ENCODE data around the gene ERCC6L2. TPM values are rescaled to one million over a fixed set of nuclear protein-coding genes. Genes with fewer than 3 reads are reported as not detected.

ERCC6L2 gene
- total RNA-seq, 2 donors from 2014 or later: 24.1 to 30.7 TPM

DNA sequence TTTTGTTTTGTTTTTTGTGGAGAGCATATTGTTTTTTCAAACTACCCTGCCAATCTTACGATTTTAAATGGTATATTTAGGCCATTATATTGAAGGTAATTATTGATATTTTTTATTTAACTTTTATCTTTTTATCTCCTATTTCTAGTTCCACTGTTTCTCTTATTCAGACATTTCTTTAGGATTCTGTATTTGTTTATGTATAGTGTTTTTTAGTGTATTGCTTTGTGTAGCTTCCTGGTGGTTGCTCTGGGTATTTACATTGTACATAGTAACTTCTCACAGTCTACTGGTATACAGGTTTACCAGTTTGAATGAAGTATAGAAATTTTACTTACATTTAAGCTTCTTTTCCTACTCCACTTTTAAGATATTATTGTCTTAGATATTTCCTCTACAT lies 63.2 kb downstream of the ERCC6L2 start:
- Mint-ChIP-seq H3K9me3 (peaks cover 8 to 11% of the 10 kb centered on the region in 2 donors), H3K36me3 (ENCODE audit: insufficient read depth in 2 of 2) (peaks cover 15 to 54% of the 10 kb centered on the region in 2 donors), H3K4me3 (no peak overlapping the region), H3K27me3 (ENCODE audit: low read depth) (no peaks in the 10 kb centered on the region), H3K4me1 (ENCODE audit: low read depth) (no peaks in the 10 kb centered on the region), H3K27ac (no peak overlapping the region)
- DNase-seq (no peak), ATAC-seq (replicated peaks in 1 of 2) (no peak)

DNA sequence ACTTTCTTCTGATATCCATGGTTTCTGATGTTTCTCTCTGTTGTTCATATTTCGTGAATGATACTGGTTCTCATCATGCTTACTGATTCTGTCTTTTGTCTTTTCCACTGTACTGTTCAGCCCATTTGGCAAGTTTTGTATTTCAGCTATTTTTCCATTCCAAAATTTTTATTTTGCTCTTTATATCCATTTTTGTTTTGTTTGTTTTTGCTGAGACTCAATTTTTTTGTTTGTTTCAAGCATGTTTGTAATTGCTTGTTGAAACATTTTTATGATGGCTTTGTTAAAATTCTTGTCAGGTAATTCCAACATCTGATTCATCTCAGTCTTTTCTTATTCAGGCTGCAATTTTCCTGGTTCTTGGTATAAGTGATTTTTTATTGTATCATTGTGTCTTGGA lies 64.0 kb downstream of the ERCC6L2 start:
- Mint-ChIP-seq H3K4me1 (ENCODE audit: low read depth) (no peaks in the 10 kb centered on the region), H3K27me3 (ENCODE audit: low read depth) (no peaks in the 10 kb centered on the region), H3K36me3 (ENCODE audit: insufficient read depth in 2 of 2) (peaks cover 15 to 55% of the 10 kb centered on the region in 2 donors), H3K27ac (no peak overlapping the region), H3K4me3 (no peak overlapping the region), H3K9me3 (peaks cover 8 to 11% of the 10 kb centered on the region in 2 donors)
- DNase-seq: no peak
- no peak for ATAC-seq (replicated peaks in 1 of 2)

DNA sequence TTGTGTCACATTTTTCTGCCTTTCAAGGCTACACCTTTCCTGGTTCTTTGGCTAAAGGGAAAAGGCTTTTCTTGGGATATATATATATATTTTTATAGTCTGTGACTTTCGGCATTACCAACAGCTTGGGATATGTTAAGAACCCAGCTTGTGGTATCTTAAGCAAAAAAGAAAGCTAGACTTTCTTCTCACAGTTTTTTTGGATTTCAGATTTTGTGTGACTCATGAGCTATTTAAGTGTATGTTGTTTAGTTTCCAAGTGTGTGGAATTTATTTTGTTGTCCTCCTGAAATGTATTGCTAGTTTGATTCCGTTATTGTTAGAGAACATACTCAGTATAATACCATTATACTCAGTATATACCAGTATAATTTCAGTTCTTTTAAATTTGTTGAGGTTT lies 64.8 kb downstream of the ERCC6L2 start:
- ATAC-seq (replicated peaks in 1 of 2) (no peak), DNase-seq (no peak)
- Mint-ChIP-seq H3K4me3 (no peak overlapping the region), H3K27me3 (ENCODE audit: low read depth) (no peaks in the 10 kb centered on the region), H3K36me3 (ENCODE audit: insufficient read depth in 2 of 2) (peaks cover 20 to 58% of the 10 kb centered on the region in 2 donors), H3K4me1 (ENCODE audit: low read depth) (no peaks in the 10 kb centered on the region), H3K27ac (no peak overlapping the region), H3K9me3 (peaks cover 8 to 12% of the 10 kb centered on the region in 2 donors)

DNA sequence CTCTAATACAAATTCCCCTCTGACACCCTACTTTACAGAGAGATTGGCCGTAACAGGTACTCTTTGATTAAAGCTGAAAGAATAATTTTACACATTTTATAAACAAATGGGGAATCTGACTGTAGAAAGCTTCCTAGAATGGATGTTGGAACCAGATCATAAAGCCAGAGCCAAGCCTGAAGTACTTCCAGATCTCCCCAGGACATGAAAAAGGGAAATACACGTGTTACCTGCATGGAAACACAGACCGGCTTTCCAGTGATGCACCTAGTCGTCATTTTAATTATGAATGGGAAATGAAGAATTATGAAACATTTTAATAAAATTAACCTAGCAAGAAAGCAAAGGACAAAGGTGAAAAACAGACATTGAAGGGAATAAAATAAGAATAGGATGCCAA lies 66.5 kb downstream of the ERCC6L2 start:
- Mint-ChIP-seq H3K9me3 (peaks cover 8 to 13% of the 10 kb centered on the region in 2 donors), H3K4me1 (ENCODE audit: low read depth) (no peaks in the 10 kb centered on the region), H3K4me3 (no peak overlapping the region), H3K27ac (no peak overlapping the region), H3K27me3 (ENCODE audit: low read depth) (no peaks in the 10 kb centered on the region), H3K36me3 (ENCODE audit: insufficient read depth in 2 of 2) (peaks cover 24 to 58% of the 10 kb centered on the region in 2 donors)
- DNase-seq (no peak), ATAC-seq (replicated peaks in 1 of 2) (no peak)

DNA sequence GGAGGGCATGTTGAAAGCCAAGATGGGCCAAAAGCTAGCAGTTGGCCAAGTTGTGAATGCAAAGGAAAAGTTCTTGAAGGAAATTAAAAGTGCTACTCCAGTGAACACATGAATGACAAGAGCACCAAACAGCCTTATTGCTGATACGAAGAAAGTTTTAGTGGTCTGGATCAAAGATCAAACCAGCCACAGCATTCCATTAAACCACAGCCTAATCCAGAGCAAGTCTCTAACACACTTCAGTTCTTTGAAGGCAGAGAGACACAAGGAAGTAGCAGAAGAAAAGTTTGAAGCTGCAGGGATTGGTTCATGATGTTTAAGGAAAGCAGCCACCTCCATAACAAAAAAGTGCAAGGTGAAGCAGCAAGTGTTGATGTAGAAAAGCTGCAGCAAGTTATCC lies 71.6 kb downstream of the ERCC6L2 start:
- Mint-ChIP-seq H3K27me3 (ENCODE audit: low read depth) (no peaks in the 10 kb centered on the region), H3K4me3 (no peak overlapping the region), H3K27ac (no peak overlapping the region), H3K36me3 (ENCODE audit: insufficient read depth in 2 of 2) (peaks cover 24 to 64% of the 10 kb centered on the region in 2 donors), H3K9me3 (peaks cover 2 to 7% of the 10 kb centered on the region in 2 donors), H3K4me1 (ENCODE audit: low read depth) (no peaks in the 10 kb centered on the region)
- DNase-seq (no peak), ATAC-seq (replicated peaks in 1 of 2) (no peak)

DNA sequence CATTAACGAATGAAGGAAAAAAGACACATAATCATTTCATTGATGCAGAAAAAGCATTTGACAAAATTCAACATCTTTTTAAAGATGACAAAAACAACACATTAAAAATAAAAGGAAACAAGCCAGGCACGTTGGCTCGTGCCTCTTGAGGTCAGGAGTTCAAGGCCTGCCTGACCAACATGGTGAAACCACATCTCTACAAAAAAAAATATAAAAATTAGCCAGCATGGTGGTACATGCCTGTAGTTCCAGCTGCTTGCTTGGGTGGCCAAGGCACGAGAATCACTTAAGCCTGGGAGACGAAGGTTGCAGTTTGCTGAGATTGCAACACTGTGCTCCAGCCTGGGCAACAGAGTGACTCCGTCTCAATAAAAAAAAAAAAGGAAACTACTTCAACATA lies 77.0 kb downstream of the ERCC6L2 start:
- no peak for DNase-seq
- H3K27ac Mint-ChIP-seq: no peak overlapping the region
- ATAC-seq (replicated peaks in 1 of 2): no peak
- H3K36me3 Mint-ChIP-seq (ENCODE audit: insufficient read depth in 2 of 2): peaks cover 22 to 64% of the 10 kb centered on the region in 2 donors
- no peaks in the 10 kb centered on the region for H3K27me3 Mint-ChIP-seq (ENCODE audit: low read depth)
- H3K9me3 Mint-ChIP-seq: peaks cover 5 to 9% of the 10 kb centered on the region in 2 donors
- peaks cover 15% of the 10 kb centered on the region for H3K4me1 Mint-ChIP-seq (ENCODE audit: low read depth)
- no peak overlapping the region for H3K4me3 Mint-ChIP-seq

DNA sequence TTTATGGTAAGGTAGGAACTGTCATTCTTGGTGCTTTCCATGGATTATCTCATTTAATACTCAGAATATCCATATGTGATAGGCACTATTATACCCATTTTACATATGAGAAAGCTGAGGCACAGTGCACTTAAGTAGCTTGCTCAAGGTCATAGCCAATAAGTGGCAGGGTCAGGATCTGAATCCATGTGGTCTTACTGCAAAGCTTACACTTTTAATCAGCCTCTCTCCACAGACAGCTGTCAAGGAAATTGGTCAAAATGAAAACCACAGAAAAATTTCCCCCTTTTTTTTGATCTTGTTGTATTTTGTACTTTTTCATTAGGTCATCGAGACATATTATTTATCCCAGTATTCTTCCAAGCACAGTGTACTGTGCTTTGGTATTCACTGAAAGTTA lies 78.5 kb downstream of the ERCC6L2 start:
- ATAC-seq (replicated peaks in 1 of 2) (peak; percentile 54 to 66), DNase-seq (peak; percentile 6 to 11)
- Mint-ChIP-seq H3K9me3 (peaks cover 3 to 8% of the 10 kb centered on the region in 2 donors), H3K36me3 (ENCODE audit: insufficient read depth in 2 of 2) (peaks cover 20 to 62% of the 10 kb centered on the region in 2 donors), H3K27me3 (ENCODE audit: low read depth) (no peaks in the 10 kb centered on the region), H3K4me3 (peak overlapping the region in 1 of 2 donors; percentile 49), H3K27ac (no peak overlapping the region), H3K4me1 (ENCODE audit: low read depth) (peaks cover 15% of the 10 kb centered on the region)

DNA sequence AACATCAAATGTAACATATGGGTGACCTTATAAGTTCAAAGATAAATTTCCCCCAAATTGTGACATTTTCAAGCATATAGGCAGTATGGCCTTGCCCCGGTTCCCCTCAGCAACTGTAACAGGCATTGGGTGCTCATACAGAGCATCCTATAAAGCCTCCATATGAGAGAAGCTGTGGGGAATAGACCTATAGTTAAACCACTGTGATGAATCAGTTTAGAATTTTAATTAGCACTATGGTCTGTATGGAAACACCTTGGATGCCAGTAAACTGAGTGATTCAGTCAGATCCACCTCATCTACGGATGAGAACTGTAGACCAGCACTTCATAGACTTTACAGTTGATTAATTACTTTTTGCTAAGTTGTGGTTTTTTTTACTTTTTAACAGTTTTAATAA lies 79.4 kb downstream of the ERCC6L2 start:
- DNase-seq (peak in 1 of 2 donors; percentile 15), ATAC-seq (replicated peaks in 1 of 2) (peak; percentile 94 to 97)
- H3K36me3 Mint-ChIP-seq (ENCODE audit: insufficient read depth in 2 of 2): peaks cover 17 to 62% of the 10 kb centered on the region in 2 donors
- H3K27me3 Mint-ChIP-seq (ENCODE audit: low read depth): no peaks in the 10 kb centered on the region
- H3K4me1 Mint-ChIP-seq (ENCODE audit: low read depth): peaks cover 15% of the 10 kb centered on the region
- peak overlapping the region; percentile 33 for H3K27ac Mint-ChIP-seq
- H3K4me3 Mint-ChIP-seq: peak overlapping the region in 1 of 2 donors; percentile 36
- H3K9me3 Mint-ChIP-seq: peaks cover 5 to 8% of the 10 kb centered on the region in 2 donors

DNA sequence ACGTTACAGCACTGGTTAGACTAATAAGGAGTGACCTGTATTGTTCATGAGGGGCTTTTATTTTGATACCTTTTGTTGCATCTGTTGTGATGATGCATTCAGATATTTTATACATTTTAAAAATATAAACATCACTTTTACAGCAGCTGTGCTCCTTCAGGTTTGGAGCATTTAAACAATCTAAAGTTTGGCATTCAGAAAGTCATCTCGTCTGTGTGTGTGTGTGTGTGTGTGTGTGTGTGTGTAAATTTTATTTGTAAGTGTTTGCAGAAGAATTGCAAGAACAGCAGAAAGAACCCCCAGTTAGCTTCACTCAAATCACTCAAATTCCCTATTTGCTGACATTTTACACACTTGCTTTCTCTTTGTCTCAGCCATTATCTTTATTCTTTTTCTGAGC lies 87.4 kb downstream of the ERCC6L2 start:
- H3K4me3 Mint-ChIP-seq: no peak overlapping the region
- peaks cover 11 to 25% of the 10 kb centered on the region in 2 donors for H3K36me3 Mint-ChIP-seq (ENCODE audit: insufficient read depth in 2 of 2)
- H3K27me3 Mint-ChIP-seq (ENCODE audit: low read depth): no peaks in the 10 kb centered on the region
- no peak for DNase-seq
- no peak overlapping the region for H3K27ac Mint-ChIP-seq
- peaks cover 4 to 9% of the 10 kb centered on the region in 2 donors for H3K9me3 Mint-ChIP-seq
- no peak for ATAC-seq (replicated peaks in 1 of 2)
- H3K4me1 Mint-ChIP-seq (ENCODE audit: low read depth): no peaks in the 10 kb centered on the region

DNA sequence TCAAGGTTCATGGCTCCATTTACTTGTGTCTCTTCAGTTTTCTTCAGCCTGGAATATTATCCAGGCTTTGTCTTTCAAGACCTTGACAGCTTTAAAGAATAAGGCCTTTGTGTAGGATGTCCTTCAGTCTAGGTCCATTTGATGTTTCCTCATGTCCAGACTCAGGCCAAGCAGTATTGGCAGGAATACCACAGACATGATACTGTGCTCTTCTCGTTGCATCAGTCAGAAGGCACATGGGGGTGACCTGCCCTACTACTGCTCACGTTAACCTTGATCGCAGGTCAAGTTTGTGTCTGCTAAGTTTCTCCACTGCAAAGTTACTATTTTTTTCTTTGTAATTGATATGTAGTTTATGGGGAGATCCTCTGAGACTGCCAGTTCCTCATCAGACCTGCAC lies 88.2 kb downstream of the ERCC6L2 start:
- DNase-seq (no peak), ATAC-seq (replicated peaks in 1 of 2) (no peak)
- Mint-ChIP-seq H3K36me3 (ENCODE audit: insufficient read depth in 2 of 2) (peaks cover 8 to 18% of the 10 kb centered on the region in 2 donors), H3K4me3 (no peak overlapping the region), H3K27ac (no peak overlapping the region), H3K4me1 (ENCODE audit: low read depth) (no peaks in the 10 kb centered on the region), H3K27me3 (ENCODE audit: low read depth) (no peaks in the 10 kb centered on the region), H3K9me3 (peaks cover 4 to 9% of the 10 kb centered on the region in 2 donors)

DNA sequence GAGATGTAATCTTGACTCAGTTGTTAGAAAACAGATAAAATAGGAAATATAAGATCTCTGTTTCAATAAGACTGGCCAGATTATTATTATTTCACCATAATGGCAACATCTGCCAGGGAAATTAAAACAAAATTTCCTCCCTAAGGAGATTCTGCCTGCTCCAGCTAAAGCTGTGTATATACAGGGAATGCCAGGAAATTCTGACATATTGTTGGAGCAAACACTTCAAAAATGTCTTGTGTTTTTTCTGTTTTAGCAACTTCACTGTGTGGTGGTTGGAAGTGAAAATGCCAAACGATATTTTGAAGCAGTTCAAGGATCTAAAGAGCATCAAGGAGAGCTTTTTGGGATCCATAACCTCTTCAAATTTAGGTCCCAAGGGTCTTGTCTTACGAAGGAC lies 90.8 kb downstream of the ERCC6L2 start:
- Mint-ChIP-seq H3K9me3 (peaks cover 3 to 4% of the 10 kb centered on the region in 2 donors), H3K36me3 (ENCODE audit: insufficient read depth in 2 of 2) (peaks cover 5 to 6% of the 10 kb centered on the region in 2 donors), H3K4me3 (no peak overlapping the region), H3K27ac (no peak overlapping the region), H3K27me3 (ENCODE audit: low read depth) (no peaks in the 10 kb centered on the region), H3K4me1 (ENCODE audit: low read depth) (no peaks in the 10 kb centered on the region)
- DNase-seq (no peak), ATAC-seq (replicated peaks in 1 of 2) (no peak)

DNA sequence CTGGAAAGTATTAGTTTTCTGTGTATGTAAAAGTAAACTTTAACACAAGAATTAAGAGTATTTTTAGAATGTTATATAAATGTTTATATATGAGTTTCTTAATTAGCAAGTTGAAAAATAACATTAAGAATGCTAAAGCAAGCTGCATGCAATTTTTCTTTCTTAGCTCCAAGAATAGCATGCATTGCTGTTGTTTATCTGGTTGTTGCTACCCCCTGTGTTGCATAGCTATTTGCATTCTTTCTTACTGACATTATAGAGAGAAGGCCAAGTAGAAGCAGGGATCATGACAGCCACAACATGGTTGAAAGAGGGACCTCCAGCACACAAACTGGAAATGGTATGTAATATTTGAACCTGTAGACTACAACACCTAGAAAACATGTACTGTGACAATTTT lies 94.8 kb downstream of the ERCC6L2 start:
- Mint-ChIP-seq H3K27me3 (ENCODE audit: low read depth) (no peaks in the 10 kb centered on the region), H3K27ac (no peak overlapping the region), H3K4me3 (no peak overlapping the region), H3K9me3 (peaks cover 0 to 1% of the 10 kb centered on the region in 2 donors), H3K4me1 (ENCODE audit: low read depth) (no peaks in the 10 kb centered on the region), H3K36me3 (ENCODE audit: insufficient read depth in 2 of 2) (peaks cover 13 to 14% of the 10 kb centered on the region in 2 donors)
- DNase-seq (no peak), ATAC-seq (replicated peaks in 1 of 2) (no peak)

DNA sequence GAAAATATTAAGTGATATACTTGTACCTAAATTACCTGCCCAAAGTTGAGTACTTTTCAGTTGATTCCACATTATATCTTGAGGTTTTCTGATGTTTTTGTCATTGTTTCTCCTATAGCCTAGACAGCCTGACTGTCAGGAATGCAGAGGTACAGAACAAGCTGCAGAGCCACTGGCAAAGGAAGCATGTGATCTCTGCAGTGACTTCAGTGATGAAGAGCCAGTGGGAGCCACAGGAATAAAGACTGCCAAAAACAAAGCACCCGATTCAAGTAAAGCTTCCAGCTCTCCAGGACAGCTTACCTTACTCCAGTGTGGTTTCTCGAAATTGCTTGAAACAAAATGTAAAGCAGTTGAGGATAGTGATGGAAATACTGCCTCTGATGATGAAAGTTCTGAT lies 96.3 kb downstream of the ERCC6L2 start:
- peaks cover 13 to 14% of the 10 kb centered on the region in 2 donors for H3K36me3 Mint-ChIP-seq (ENCODE audit: insufficient read depth in 2 of 2)

DNA sequence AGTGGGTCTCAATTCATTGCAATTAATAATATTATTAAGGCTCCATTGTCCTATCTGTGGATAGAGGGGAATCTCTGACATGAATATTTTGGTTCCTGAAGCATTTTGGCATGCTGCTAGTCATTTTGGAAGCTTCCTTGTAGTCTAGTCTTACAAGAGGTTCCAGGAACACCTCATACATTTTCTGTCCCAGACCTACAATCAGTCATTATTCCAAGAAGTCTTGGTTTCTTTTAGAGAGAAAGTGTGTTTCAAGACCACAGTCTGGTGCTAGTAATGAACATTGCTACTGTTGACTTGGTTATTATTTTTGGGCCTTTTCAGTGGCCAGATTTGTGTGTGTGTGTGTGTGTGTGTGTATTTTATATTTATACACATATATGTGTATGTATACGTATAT lies 98.9 kb downstream of the ERCC6L2 start:
- H3K27ac Mint-ChIP-seq: no peak overlapping the region
- peaks cover 12% of the 10 kb centered on the region in 2 donors for H3K36me3 Mint-ChIP-seq (ENCODE audit: insufficient read depth in 2 of 2)
- no peak for DNase-seq
- peaks cover 6% of the 10 kb centered on the region for H3K4me1 Mint-ChIP-seq (ENCODE audit: low read depth)
- no peak overlapping the region for H3K4me3 Mint-ChIP-seq
- no peaks in the 10 kb centered on the region for H3K27me3 Mint-ChIP-seq (ENCODE audit: low read depth)
- peaks cover 0 to 1% of the 10 kb centered on the region in 2 donors for H3K9me3 Mint-ChIP-seq
- peak in 1 of 2 donors; percentile 53 for ATAC-seq (replicated peaks in 1 of 2)

More for the DNA sequence above, 96.3 kb downstream of the ERCC6L2 start:
- ATAC-seq (replicated peaks in 1 of 2) (no peak), DNase-seq (no peak)
- Mint-ChIP-seq H3K27me3 (ENCODE audit: low read depth) (no peaks in the 10 kb centered on the region), H3K4me1 (ENCODE audit: low read depth) (no peaks in the 10 kb centered on the region), H3K9me3 (peaks cover 0 to 1% of the 10 kb centered on the region in 2 donors), H3K27ac (peak overlapping the region; percentile 18), H3K4me3 (no peak overlapping the region)

Data from activated T-cell treated with anti-CD3 and anti-CD28 coated beads, Interleukin-2, amount 50 U/mL, for 72 hours (primary cell).